GM12801 (cell line): ENCODE measurements around the gene NHSL1.

Experiments used
- TF ChIP-seq, protein P1 (sequence below): IDR thresholded peaks from one replicate; pipeline ENCODE4 v1.5.1; 2011; ENCODE audit warnings: control low read depth; ENCODE audit not compliant: insufficient read length; ENCODE audit errors: extremely low read depth

Gene NHSL1

DNA sequence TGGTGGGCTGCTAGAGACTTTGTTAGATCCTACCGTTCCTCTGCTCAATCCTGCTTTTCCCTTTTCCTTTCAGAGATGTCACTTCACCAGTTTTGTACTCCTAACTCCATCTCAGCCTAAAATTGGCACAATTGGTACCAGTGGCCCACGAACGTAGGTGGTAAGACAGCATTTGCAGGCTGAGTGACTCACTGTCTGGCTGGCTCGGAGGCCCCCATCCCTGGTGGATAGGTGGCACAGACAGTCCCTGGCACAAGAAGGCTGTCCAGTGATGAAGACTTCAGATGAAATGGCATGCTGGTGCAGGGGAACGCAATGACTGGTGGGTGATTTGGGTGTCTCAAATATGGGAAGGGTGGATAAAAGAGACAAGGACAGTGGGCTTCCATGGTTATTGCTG, 84.2 kb downstream of the NHSL1 start:
- TF ChIP-seq, protein P1, sequence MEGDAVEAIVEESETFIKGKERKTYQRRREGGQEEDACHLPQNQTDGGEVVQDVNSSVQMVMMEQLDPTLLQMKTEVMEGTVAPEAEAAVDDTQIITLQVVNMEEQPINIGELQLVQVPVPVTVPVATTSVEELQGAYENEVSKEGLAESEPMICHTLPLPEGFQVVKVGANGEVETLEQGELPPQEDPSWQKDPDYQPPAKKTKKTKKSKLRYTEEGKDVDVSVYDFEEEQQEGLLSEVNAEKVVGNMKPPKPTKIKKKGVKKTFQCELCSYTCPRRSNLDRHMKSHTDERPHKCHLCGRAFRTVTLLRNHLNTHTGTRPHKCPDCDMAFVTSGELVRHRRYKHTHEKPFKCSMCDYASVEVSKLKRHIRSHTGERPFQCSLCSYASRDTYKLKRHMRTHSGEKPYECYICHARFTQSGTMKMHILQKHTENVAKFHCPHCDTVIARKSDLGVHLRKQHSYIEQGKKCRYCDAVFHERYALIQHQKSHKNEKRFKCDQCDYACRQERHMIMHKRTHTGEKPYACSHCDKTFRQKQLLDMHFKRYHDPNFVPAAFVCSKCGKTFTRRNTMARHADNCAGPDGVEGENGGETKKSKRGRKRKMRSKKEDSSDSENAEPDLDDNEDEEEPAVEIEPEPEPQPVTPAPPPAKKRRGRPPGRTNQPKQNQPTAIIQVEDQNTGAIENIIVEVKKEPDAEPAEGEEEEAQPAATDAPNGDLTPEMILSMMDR, result no peak

DNA sequence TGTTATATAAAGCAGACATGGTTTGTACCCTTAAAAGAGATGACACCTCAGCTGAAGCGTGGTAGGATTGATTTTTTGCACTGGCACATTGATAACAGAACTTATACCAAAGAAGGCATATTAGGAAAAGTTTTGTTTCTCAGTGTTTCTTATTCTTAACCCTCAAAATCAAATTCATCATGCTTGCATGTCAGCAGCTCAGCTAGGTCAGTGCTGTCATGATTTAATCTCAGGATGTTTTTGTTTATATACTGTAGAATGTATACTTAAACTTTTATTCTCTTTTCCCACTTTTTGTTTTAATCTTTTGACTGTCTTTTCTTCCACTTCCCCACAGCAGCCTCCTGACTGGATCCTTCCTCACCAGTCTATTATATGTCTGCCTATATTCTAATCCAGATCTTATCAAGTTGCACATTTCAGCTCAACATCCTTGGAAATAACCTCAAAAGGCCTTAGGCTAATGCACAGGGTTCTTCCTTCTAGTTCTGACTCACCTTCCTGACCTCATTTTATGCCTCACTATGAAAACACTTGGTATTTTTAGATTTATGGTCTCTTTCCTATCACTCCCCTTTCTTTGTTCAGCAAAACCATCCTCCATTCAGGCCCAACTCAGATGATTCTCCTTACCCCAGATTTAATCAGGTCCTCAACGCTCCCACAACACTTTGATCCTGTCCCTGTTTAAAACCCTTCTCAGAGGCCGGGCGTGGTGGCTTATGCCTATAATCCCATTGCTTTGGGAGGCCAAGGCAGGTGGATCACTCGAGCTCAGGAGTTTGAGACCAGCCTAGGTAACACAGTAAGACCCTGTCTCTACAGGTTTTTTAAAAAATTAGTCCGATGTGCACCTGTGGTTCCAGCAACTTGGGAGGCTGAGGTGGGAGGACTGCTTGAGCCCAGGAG, 88.1 kb downstream of the NHSL1 start:
- TF ChIP-seq, protein P1, result no peak

DNA sequence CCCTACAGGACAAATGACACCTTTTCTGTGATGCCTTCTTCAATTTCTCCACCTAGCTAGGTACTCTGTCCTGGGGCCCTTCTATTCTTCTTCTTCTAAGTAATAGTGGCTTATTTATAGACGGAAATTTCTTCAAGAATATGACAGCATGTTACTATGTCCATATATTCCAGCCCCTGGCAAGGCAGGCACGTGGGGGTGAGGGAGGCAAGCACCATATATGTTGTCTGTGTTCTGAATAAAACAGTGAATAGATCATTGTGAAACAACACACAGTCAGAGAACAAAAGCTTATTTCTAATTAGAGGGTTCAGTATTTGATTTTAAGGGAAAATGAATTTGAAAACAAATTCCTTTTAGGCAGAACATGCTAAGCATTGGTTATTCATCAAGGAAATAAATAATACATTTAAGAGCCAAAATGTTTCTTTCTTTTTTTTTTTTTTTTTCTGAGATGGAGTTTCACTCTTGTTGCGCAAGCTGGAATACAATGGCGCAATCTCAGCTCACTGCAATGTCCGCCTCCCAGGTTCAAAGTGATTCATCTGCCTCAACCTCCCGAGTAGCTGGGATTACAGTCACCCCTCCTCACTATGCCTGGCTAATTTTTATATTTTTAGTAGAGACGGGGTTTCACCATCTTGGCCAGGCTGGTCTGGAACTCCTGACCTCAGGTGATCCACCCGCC, 89.1 kb downstream of the NHSL1 start:
- TF ChIP-seq, protein P1, result no peak

DNA sequence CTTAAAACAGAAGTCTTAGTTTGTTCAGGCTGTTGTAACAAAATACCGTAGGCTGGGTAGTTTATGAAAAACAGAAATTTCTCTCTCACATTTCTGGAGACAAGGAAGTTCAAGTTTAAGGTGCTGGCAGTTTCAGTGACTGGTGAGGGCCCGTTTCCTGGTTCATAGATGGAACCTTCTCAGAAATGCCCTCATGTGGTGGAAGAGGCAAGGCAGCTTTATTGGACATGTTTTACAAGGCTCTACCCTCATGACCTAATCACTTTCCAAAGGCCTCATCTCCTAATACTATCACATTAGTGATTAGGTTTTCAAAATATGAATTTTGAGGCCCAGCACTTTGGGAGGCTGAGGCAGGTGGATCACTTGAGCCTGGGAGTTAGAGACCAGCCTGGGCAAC, 92.9 kb downstream of the NHSL1 start:
- TF ChIP-seq, protein P1, result no peak

DNA sequence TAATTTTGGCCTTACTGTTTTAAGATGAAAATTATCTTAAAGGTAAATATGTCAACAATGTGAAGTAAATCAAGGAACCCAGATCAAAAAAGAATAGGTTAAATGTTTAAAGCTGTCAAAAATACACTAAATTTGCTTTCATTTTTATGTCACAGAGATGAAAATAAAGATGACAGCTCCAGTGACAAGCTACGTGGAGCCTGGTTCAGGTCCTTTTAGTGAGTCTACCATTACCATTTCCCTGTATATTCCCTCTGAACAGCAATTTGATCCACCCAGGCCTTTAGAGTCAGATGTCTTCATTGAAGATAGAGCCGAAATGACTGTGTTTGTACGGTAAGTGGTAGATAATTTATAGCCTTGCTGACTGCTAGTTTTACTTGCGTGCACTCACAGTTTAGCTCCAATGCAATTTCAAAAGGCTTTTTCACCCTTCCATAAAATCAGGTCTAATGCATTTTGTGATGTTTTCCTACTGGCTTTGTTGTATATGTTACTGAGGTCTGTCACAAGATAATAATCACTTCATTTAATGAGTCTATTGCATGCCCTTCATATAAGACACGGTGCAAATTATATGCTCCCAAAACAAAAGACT, 93.4 kb downstream of the NHSL1 start:
- TF ChIP-seq, protein P1, result no peak

DNA sequence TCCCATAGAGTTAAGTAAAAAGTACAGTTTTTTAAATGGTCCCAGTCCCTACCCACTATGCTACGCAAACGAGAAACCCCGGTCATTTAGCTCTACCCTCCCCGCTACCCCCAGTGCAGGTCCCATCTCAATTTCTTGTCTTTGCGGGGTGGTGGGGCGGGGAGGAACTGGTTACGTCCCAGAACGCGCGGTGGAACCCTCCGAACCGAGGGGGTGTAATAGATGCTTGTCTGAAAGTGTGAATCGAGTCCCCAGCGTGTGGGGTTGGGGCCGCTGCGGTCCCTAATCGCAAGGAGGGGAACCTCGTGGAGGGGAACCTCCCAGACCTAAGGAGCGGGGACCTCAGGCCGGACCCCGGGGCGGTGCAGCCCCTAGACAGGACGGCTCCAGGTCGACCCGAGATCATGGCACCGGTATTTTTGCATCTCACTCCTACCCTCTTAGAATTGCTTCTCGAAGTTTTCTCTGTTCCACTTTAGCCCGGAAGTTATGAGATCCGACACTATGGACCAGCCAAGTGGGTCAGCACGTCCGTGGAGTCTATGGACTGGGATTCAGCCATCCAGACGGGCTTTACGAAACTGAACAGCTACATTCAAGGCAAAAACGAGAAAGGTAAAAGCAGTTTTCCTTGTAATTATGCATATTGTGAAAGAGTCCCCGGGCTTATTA, 94.5 kb downstream of the NHSL1 start:
- TF ChIP-seq, protein P1, result no peak
